Peyer's patch (tissue), 4 donors: ENCODE measurements around the gene RPL18.

Source experiments
- CTCF ChIP-seq, 6 experiments: fragments of 450-650 bp in 4 of 6; fragments of 200-600 bp in 2 of 6; sonication (generic) in 1 of 6; IDR thresholded peaks; one replicate each; pipeline ENCODE4 v1.5.1; 2017 to 2019; ENCODE audit warnings: antibody characterized with exemption in 6 of 6, mild to moderate bottlenecking in 3 of 6, moderate library complexity in 1 of 6
- POLR2A ChIP-seq, 2 donors: fragments of 450-650 bp; IDR thresholded peaks; one replicate each; pipeline ENCODE4 v1.5.1; 2017; ENCODE audit warnings: antibody characterized with exemption in 2 of 2, mild to moderate bottlenecking in 2 of 2, moderate library complexity in 2 of 2

- TF ChIP-seq CTCF (IDR thresholded peaks at IDR 0.05) (no peak), POLR2A (IDR thresholded peaks at IDR 0.05) (no peak)
These were observed 45.8 kb downstream of the RPL18 start for GRCh38 chr19:48573163-48573505.
